Activated naive CD8-positive, alpha-beta T cell (primary cell): ENCODE measurements around the gene SERTAD3.
"Not testable (repeated sequence)": the region's sequence is repeated elsewhere in the genome, so short reads cannot be mapped to it uniquely, and the experiment has no call there.

Source experiments
- H3K27ac Mint-ChIP-seq: one replicate; pipeline ENCODE4 v1.8.0; 2021; ENCODE audit warnings: mixed read lengths
- H3K27me3 Mint-ChIP-seq: one replicate; pipeline ENCODE4 v1.8.0; 2021; ENCODE audit warnings: mixed read lengths
- H3K36me3 Mint-ChIP-seq: one replicate; pipeline ENCODE4 v1.8.0; 2021; ENCODE audit warnings: mixed read lengths
- H3K4me1 Mint-ChIP-seq: one replicate; pipeline ENCODE4 v1.8.0; 2021; ENCODE audit warnings: low read depth, mixed read lengths
- H3K4me3 Mint-ChIP-seq: one replicate; pipeline ENCODE4 v1.8.0; 2021; ENCODE audit warnings: mild to moderate bottlenecking, mixed read lengths
- H3K9me3 Mint-ChIP-seq: one replicate; pipeline ENCODE4 v1.8.0; 2021; ENCODE audit warnings: low read depth, mixed read lengths

SERTAD3 gene

GRCh38 chr19:40445780-40446262, 1.7 kb upstream of the SERTAD3 start:
- H3K4me1 Mint-ChIP-seq, result peaks cover 17% of the 10 kb centered on the region
- H3K4me3 Mint-ChIP-seq, result peak overlapping the region; percentile 68
- no peak overlapping the region for H3K27ac Mint-ChIP-seq
- H3K36me3 Mint-ChIP-seq, result peaks cover 5% of the 10 kb centered on the region
- H3K9me3 Mint-ChIP-seq, result no peaks in the 10 kb centered on the region
- H3K27me3 Mint-ChIP-seq, result no peaks in the 10 kb centered on the region

GRCh38 chr19:40444825-40445312, 734 bp upstream of the SERTAD3 start:
- Mint-ChIP-seq H3K27me3 (no peaks in the 10 kb centered on the region), H3K27ac (peak overlapping the region; percentile 74), H3K9me3 (no peaks in the 10 kb centered on the region), H3K4me1 (peaks cover 20% of the 10 kb centered on the region), H3K4me3 (peak overlapping the region; percentile 100), H3K36me3 (peaks cover 5% of the 10 kb centered on the region)

GRCh38 chr19:40443131-40443999, 770 bp downstream of the SERTAD3 start:
- Mint-ChIP-seq H3K4me1 (peaks cover 20% of the 10 kb centered on the region), H3K27ac (peak overlapping the region; percentile 97), H3K4me3 (peak overlapping the region; percentile 100), H3K27me3 (no peaks in the 10 kb centered on the region), H3K36me3 (peaks cover 2% of the 10 kb centered on the region), H3K9me3 (no peaks in the 10 kb centered on the region)

GRCh38 chr19:40442328-40443130, 1.6 kb downstream of the SERTAD3 start:
- Mint-ChIP-seq H3K36me3 (peaks cover 2% of the 10 kb centered on the region), H3K9me3 (no peaks in the 10 kb centered on the region), H3K4me1 (peaks cover 22% of the 10 kb centered on the region), H3K27ac (peak overlapping the region; percentile 97), H3K27me3 (no peaks in the 10 kb centered on the region), H3K4me3 (peak overlapping the region; percentile 100)

GRCh38 chr19:40441719-40442253, 2.3 kb downstream of the SERTAD3 start:
- peaks cover 22% of the 10 kb centered on the region for H3K4me1 Mint-ChIP-seq
- peak overlapping the region; percentile 97 for H3K27ac Mint-ChIP-seq
- H3K36me3 Mint-ChIP-seq, result peaks cover 2% of the 10 kb centered on the region
- H3K27me3 Mint-ChIP-seq, result no peaks in the 10 kb centered on the region
- no peaks in the 10 kb centered on the region for H3K9me3 Mint-ChIP-seq
- H3K4me3 Mint-ChIP-seq, result peak overlapping the region; percentile 100

GRCh38 chr19:40438284-40438683, 5.9 kb downstream of the SERTAD3 start:
- Mint-ChIP-seq H3K36me3 (peaks cover 2% of the 10 kb centered on the region), H3K27me3 (no peaks in the 10 kb centered on the region), H3K27ac (peak overlapping the region; percentile 58), H3K9me3 (no peaks in the 10 kb centered on the region), H3K4me3 (no peak overlapping the region), H3K4me1 (peaks cover 26% of the 10 kb centered on the region)

- Mint-ChIP-seq H3K27ac (peak overlapping the region; percentile 98), H3K4me3 (peak overlapping the region; percentile 92), H3K9me3 (no peaks in the 10 kb centered on the region), H3K27me3 (no peaks in the 10 kb centered on the region), H3K4me1 (peaks cover 14% of the 10 kb centered on the region), H3K36me3 (no peaks in the 10 kb centered on the region)
Measured at GRCh38 chr19:40433391-40434216, 10.5 kb downstream of the SERTAD3 start.

GRCh38 chr19:40432760-40433159, 11.4 kb downstream of the SERTAD3 start:
- not testable (repeated sequence) for H3K27me3 Mint-ChIP-seq, H3K9me3 Mint-ChIP-seq, H3K36me3 Mint-ChIP-seq
- Mint-ChIP-seq H3K4me1 (peaks cover 12% of the 10 kb centered on the region), H3K27ac (peak overlapping the region; percentile 98), H3K4me3 (peak overlapping the region; percentile 92)

GRCh38 chr19:40431698-40432097, 12.4 kb downstream of the SERTAD3 start:
- no peaks in the 10 kb centered on the region for H3K27me3 Mint-ChIP-seq
- no peak overlapping the region for H3K4me3 Mint-ChIP-seq
- H3K27ac Mint-ChIP-seq, result no peak overlapping the region
- no peaks in the 10 kb centered on the region for H3K9me3 Mint-ChIP-seq
- H3K4me1 Mint-ChIP-seq, result peaks cover 12% of the 10 kb centered on the region
- no peaks in the 10 kb centered on the region for H3K36me3 Mint-ChIP-seq

GRCh38 chr19:40430242-40430641, 13.9 kb downstream of the SERTAD3 start:
- H3K36me3 Mint-ChIP-seq, result not testable (repeated sequence)

GRCh38 chr19:40428197-40428596, 15.9 kb downstream of the SERTAD3 start:
- H3K36me3 Mint-ChIP-seq, H3K9me3 Mint-ChIP-seq, H3K27ac Mint-ChIP-seq, H3K4me3 Mint-ChIP-seq, H3K27me3 Mint-ChIP-seq: not testable (repeated sequence)
- H3K4me1 Mint-ChIP-seq, result peaks cover 14% of the 10 kb centered on the region

More at GRCh38 chr19:40430242-40430641, 13.9 kb downstream of the SERTAD3 start:
- peaks cover 14% of the 10 kb centered on the region for H3K4me1 Mint-ChIP-seq
- not testable (repeated sequence) for H3K27ac Mint-ChIP-seq, H3K27me3 Mint-ChIP-seq, H3K9me3 Mint-ChIP-seq, H3K4me3 Mint-ChIP-seq

GRCh38 chr19:40425450-40426287, 18.5 kb downstream of the SERTAD3 start, which contains the start of gene SERTAD1:
Gene SERTAD1, minus strand, starts transcription at chr19:40425992. Its CDS starts 2,446 bp downstream, at chr19:40423546.
- Mint-ChIP-seq H3K36me3 (peaks cover 5% of the 10 kb centered on the region), H3K27ac (peak within 1 kb of the TSS; percentile 98), H3K27me3 (no peaks in the 10 kb centered on the region)

GRCh38 chr19:40424637-40425449, 19.3 kb downstream of the SERTAD3 start:
- peaks cover 26% of the 10 kb centered on the region for H3K4me1 Mint-ChIP-seq
- H3K4me3 Mint-ChIP-seq, result peak overlapping the region; percentile 99
- peaks cover 5% of the 10 kb centered on the region for H3K36me3 Mint-ChIP-seq
- no peaks in the 10 kb centered on the region for H3K27me3 Mint-ChIP-seq
- peak overlapping the region; percentile 98 for H3K27ac Mint-ChIP-seq
- H3K9me3 Mint-ChIP-seq, result no peaks in the 10 kb centered on the region

More at GRCh38 chr19:40425450-40426287, 18.5 kb downstream of the SERTAD3 start, which contains the start of gene SERTAD1:
- Mint-ChIP-seq H3K4me1 (peaks cover 25% of the 10 kb centered on the region), H3K4me3 (peak within 1 kb of the TSS; percentile 99), H3K9me3 (no peaks in the 10 kb centered on the region)
